ENCODE data around the gene SLC18A2.
"Not testable (repeated sequence)": the region's sequence is repeated elsewhere in the genome, so short reads cannot be mapped to it uniquely, and the experiment has no call there.

Gene SLC18A2

GRCh38 chr10:117223693-117224430 is 17.1 kb upstream of the SLC18A2 start:
- Histone ChIP-seq H3K36me3 (ENCODE audit: control insufficient read depth, insufficient read depth, low read length) (no peaks in the 10 kb centered on the region), H3K4me3 (replicated peaks; ENCODE audit: low read depth, low read length) (no peak overlapping the region), H3K27me3 (replicated peaks; ENCODE audit: control insufficient read depth, insufficient read depth, low read length) (peaks cover 2% of the 10 kb centered on the region; the same call in 1 of the 2 replicates)
- no peak for DNase-seq (ENCODE audit: extremely low read depth, insufficient read length)
- no peak for TF ChIP-seq CTCF (IDR thresholded peaks at IDR 0.05; ENCODE audit: insufficient read depth, low read length, poor library complexity, severe bottlenecking)

- DNase-seq (ENCODE audit: extremely low read depth, insufficient read length), result no peak
- no peak overlapping the region for H3K4me3 ChIP-seq (replicated peaks; ENCODE audit: low read depth, low read length)
- H3K36me3 ChIP-seq (ENCODE audit: control insufficient read depth, insufficient read depth, low read length), result no peaks in the 10 kb centered on the region
- peaks cover 2% of the 10 kb centered on the region; the same call in 1 of the 2 replicates for H3K27me3 ChIP-seq (replicated peaks; ENCODE audit: control insufficient read depth, insufficient read depth, low read length)
- TF ChIP-seq CTCF (IDR thresholded peaks at IDR 0.05; ENCODE audit: insufficient read depth, low read length, poor library complexity, severe bottlenecking), result no peak
Measured at GRCh38 chr10:117224881-117225280, 16.0 kb upstream of the SLC18A2 start.

- peak; percentile 63 for TF ChIP-seq CTCF (IDR thresholded peaks at IDR 0.05; ENCODE audit: insufficient read depth, low read length, poor library complexity, severe bottlenecking)
- Histone ChIP-seq H3K4me3 (replicated peaks; ENCODE audit: low read depth, low read length) (no peak overlapping the region), H3K36me3 (ENCODE audit: control insufficient read depth, insufficient read depth, low read length) (no peaks in the 10 kb centered on the region), H3K27me3 (replicated peaks; ENCODE audit: control insufficient read depth, insufficient read depth, low read length) (no peaks in the 10 kb centered on the region; the same call in 1 of the 2 replicates)
- no peak for DNase-seq (ENCODE audit: extremely low read depth, insufficient read length)
Measured at GRCh38 chr10:117226813-117227451, 14.0 kb upstream of the SLC18A2 start.

- DNase-seq (ENCODE audit: extremely low read depth, insufficient read length), result no peak
- no peak overlapping the region for H3K4me3 ChIP-seq (replicated peaks; ENCODE audit: low read depth, low read length)
- TF ChIP-seq CTCF (IDR thresholded peaks at IDR 0.05; ENCODE audit: insufficient read depth, low read length, poor library complexity, severe bottlenecking), result no peak
- H3K27me3 ChIP-seq (replicated peaks; ENCODE audit: control insufficient read depth, insufficient read depth, low read length), result no peaks in the 10 kb centered on the region; the same call in 1 of the 2 replicates
- H3K36me3 ChIP-seq (ENCODE audit: control insufficient read depth, insufficient read depth, low read length), result no peaks in the 10 kb centered on the region
Measured at GRCh38 chr10:117228210-117228609, 12.7 kb upstream of the SLC18A2 start.

- not testable (repeated sequence) for DNase-seq (ENCODE audit: extremely low read depth, insufficient read length); H3K36me3 ChIP-seq (ENCODE audit: control insufficient read depth, insufficient read depth, low read length); H3K27me3 ChIP-seq (replicated peaks; ENCODE audit: control insufficient read depth, insufficient read depth, low read length)
Measured at GRCh38 chr10:117230107-117230506, 10.8 kb upstream of the SLC18A2 start.

GRCh38 chr10:117237401-117237991 is 3.4 kb upstream of the SLC18A2 start:
- TF ChIP-seq CTCF (IDR thresholded peaks at IDR 0.05; ENCODE audit: insufficient read depth, low read length, poor library complexity, severe bottlenecking), result no peak
- Histone ChIP-seq H3K36me3 (ENCODE audit: control insufficient read depth, insufficient read depth, low read length) (no peaks in the 10 kb centered on the region), H3K27me3 (replicated peaks; ENCODE audit: control insufficient read depth, insufficient read depth, low read length) (no peaks in the 10 kb centered on the region; the same call in 1 of the 2 replicates), H3K4me3 (replicated peaks; ENCODE audit: low read depth, low read length) (no peak overlapping the region)
- DNase-seq (ENCODE audit: extremely low read depth, insufficient read length), result no peak

More at GRCh38 chr10:117230107-117230506, 10.8 kb upstream of the SLC18A2 start:
- H3K4me3 ChIP-seq (replicated peaks; ENCODE audit: low read depth, low read length), result not testable (repeated sequence)
